Measurements from ENCODE around the gene TOP1.

The TOP1 gene

DNA sequence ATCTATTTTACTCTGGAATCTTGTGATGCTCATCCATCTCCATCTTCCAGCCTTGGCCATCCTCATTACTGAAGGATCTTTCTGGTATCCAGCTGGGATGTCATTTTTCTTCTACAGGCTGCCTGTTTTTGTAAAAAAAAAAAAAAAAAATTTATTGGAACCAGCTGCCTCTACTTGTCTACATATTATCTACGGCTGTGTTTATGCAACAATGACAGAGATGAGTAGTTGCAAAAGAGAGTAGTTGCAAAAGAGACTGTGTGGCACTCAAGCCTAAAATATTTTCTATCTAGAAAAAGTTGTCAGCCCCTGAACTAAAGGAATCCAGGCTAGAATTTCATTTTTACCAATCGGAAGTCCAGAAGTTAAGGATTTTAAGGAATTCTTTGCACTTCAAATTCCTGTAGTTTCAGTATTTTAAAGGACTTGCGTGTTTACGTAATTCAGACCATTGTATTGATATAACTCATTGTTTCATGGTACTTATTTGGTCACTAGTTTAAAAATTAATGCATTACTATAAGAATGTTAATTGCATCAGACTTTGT, 70.2 kb downstream of the TOP1 start:
- no peaks in the 10 kb centered on the region for H4K20me1 ChIP-seq (ENCODE audit: control insufficient read depth, insufficient read depth, low read depth, low read length)
- H3K4me2 ChIP-seq (ENCODE audit: low read length), result no peak overlapping the region
- H3K27ac ChIP-seq (ENCODE audit: low read depth, low read length), result no peak overlapping the region
- no peaks in the 10 kb centered on the region for H3K27me3 ChIP-seq (ENCODE audit: control insufficient read depth, low read length)
- peaks cover 8% of the 10 kb centered on the region for H3F3A ChIP-seq (ENCODE audit: control insufficient read depth, insufficient read depth)
- H3K4me1 ChIP-seq (ENCODE audit: control insufficient read depth, low read length), result no peaks in the 10 kb centered on the region
- peaks cover 85% of the 10 kb centered on the region for H3K36me3 ChIP-seq (ENCODE audit: control insufficient read depth, low read length)
- no peaks in the 10 kb centered on the region for H3K9me3 ChIP-seq (ENCODE audit: control insufficient read depth, insufficient read depth, low read length)
- no peak overlapping the region for H3K4me3 ChIP-seq (ENCODE audit: low read length)
- H3K79me2 ChIP-seq (ENCODE audit: control insufficient read depth, low read length), result 0 out of 2 replicates have a peak, but pooled peaks cover 3% of the 10 kb centered on the region
- TF ChIP-seq EZH2phosphoT487 (IDR thresholded peaks at IDR 0.05; ENCODE audit: borderline replicate concordance, low read length), result no peak
- TF ChIP-seq, protein P1, sequence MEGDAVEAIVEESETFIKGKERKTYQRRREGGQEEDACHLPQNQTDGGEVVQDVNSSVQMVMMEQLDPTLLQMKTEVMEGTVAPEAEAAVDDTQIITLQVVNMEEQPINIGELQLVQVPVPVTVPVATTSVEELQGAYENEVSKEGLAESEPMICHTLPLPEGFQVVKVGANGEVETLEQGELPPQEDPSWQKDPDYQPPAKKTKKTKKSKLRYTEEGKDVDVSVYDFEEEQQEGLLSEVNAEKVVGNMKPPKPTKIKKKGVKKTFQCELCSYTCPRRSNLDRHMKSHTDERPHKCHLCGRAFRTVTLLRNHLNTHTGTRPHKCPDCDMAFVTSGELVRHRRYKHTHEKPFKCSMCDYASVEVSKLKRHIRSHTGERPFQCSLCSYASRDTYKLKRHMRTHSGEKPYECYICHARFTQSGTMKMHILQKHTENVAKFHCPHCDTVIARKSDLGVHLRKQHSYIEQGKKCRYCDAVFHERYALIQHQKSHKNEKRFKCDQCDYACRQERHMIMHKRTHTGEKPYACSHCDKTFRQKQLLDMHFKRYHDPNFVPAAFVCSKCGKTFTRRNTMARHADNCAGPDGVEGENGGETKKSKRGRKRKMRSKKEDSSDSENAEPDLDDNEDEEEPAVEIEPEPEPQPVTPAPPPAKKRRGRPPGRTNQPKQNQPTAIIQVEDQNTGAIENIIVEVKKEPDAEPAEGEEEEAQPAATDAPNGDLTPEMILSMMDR (IDR thresholded peaks at IDR 0.05; ENCODE audit: low read depth, low read length, poor library complexity, severe bottlenecking), result no peak
- H3K9me2 ChIP-seq (replicated peaks; ENCODE audit: control insufficient read depth, low read length), result no peaks in the 10 kb centered on the region

DNA sequence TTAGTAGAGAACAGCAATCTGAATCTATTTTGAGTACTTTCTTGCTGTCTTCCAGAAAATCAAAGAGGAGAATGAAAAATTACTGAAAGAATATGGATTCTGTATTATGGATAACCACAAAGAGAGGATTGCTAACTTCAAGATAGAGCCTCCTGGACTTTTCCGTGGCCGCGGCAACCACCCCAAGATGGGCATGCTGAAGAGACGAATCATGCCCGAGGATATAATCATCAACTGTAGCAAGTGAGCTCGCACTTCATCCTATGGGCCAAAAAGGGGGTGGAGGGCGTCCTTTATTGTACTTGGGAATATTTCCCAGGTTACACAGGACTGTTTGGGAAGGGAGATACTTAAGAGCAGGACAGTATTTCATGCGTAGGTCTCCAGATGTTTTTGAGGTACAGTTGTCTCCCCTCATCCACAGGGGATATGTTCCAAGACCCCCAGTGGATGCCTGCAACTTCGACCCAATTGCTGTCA, 71.4 kb downstream of the TOP1 start:
- no peak overlapping the region for H3K4me3 ChIP-seq (ENCODE audit: low read length)
- no peaks in the 10 kb centered on the region for H4K20me1 ChIP-seq (ENCODE audit: control insufficient read depth, insufficient read depth, low read depth, low read length)
- no peak overlapping the region for H3K4me2 ChIP-seq (ENCODE audit: low read length)
- TF ChIP-seq EZH2phosphoT487 (IDR thresholded peaks at IDR 0.05; ENCODE audit: borderline replicate concordance, low read length), result no peak
- TF ChIP-seq, protein P1 (IDR thresholded peaks at IDR 0.05; ENCODE audit: low read depth, low read length, poor library complexity, severe bottlenecking), result no peak
- H3K27me3 ChIP-seq (ENCODE audit: control insufficient read depth, low read length), result no peaks in the 10 kb centered on the region
- 0 out of 2 replicates have a peak, but pooled peaks cover 3% of the 10 kb centered on the region for H3K79me2 ChIP-seq (ENCODE audit: control insufficient read depth, low read length)
- no peaks in the 10 kb centered on the region for H3K9me3 ChIP-seq (ENCODE audit: control insufficient read depth, insufficient read depth, low read length)
- no peaks in the 10 kb centered on the region for H3K9me2 ChIP-seq (replicated peaks; ENCODE audit: control insufficient read depth, low read length)
- H3K36me3 ChIP-seq (ENCODE audit: control insufficient read depth, low read length), result peaks cover 90% of the 10 kb centered on the region
- H3K27ac ChIP-seq (ENCODE audit: low read depth, low read length), result no peak overlapping the region
- H3K4me1 ChIP-seq (ENCODE audit: control insufficient read depth, low read length), result no peaks in the 10 kb centered on the region
- H3F3A ChIP-seq (ENCODE audit: control insufficient read depth, insufficient read depth), result no peaks in the 10 kb centered on the region; the same call in none of the 2 replicates

DNA sequence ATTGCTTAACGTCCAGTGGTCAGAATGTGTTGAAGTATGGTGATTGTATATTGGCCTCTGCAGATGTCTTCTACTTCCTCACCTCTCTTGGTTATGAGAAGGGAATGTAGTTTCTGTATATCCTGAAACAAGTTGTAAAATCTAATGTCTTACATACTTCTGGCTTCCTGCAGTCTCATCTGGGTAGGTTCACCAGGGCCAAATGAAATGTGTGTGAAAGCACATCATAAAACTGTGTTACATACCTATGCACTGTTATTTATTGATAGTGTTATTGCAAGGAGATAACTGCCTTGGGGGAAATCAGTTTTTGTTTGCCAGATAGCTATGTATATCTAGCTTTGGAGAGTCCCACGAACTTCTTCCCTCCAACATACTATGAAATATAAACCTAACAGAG, 73.0 kb downstream of the TOP1 start:
- H4K20me1 ChIP-seq (ENCODE audit: control insufficient read depth, insufficient read depth, low read depth, low read length), result no peaks in the 10 kb centered on the region
- H3K79me2 ChIP-seq (ENCODE audit: control insufficient read depth, low read length), result no peaks in the 10 kb centered on the region
- no peak overlapping the region for H3K4me2 ChIP-seq (ENCODE audit: low read length)
- no peaks in the 10 kb centered on the region for H3K4me1 ChIP-seq (ENCODE audit: control insufficient read depth, low read length)
- no peaks in the 10 kb centered on the region; the same call in none of the 2 replicates for H3F3A ChIP-seq (ENCODE audit: control insufficient read depth, insufficient read depth)
- no peak overlapping the region for H3K4me3 ChIP-seq (ENCODE audit: low read length)
- H3K9me2 ChIP-seq (replicated peaks; ENCODE audit: control insufficient read depth, low read length), result no peaks in the 10 kb centered on the region
- H3K36me3 ChIP-seq (ENCODE audit: control insufficient read depth, low read length), result peaks cover 93% of the 10 kb centered on the region
- H3K27me3 ChIP-seq (ENCODE audit: control insufficient read depth, low read length), result no peaks in the 10 kb centered on the region
- H3K27ac ChIP-seq (ENCODE audit: low read depth, low read length), result no peak overlapping the region
- no peak for TF ChIP-seq EZH2phosphoT487 (IDR thresholded peaks at IDR 0.05; ENCODE audit: borderline replicate concordance, low read length)
- TF ChIP-seq, protein P1 (IDR thresholded peaks at IDR 0.05; ENCODE audit: low read depth, low read length, poor library complexity, severe bottlenecking), result no peak
- no peaks in the 10 kb centered on the region for H3K9me3 ChIP-seq (ENCODE audit: control insufficient read depth, insufficient read depth, low read length)
